ENCODE data around the gene LCOR. TPM values are rescaled to one million over a fixed set of nuclear protein-coding genes. Genes with fewer than 3 reads are reported as not detected.

Gene LCOR
- total and polyA plus RNA-seq, 9 of the 15 experiments (the other 6 are each of a cell fraction or from before 2014, with no cell fraction given), result 3.6 to 25.2 (median 14.4) TPM

- Histone ChIP-seq H3K4me3 (no peak overlapping the region), H3K4me2 (ENCODE audit: insufficient read depth, low read length) (no peak overlapping the region), H3K79me2 (ENCODE audit: control insufficient read depth, insufficient read depth, low read length) (no peaks in the 10 kb centered on the region), H3K4me1 (replicated peaks in 1 of 2; ENCODE audit: control insufficient read depth in 2 of 2, insufficient read depth in 2 of 2, low read length in 2 of 2) (no peaks in the 10 kb centered on the region; a peak in 1 of 5 replicates), H3K27me3 (ENCODE audit: control insufficient read depth in 2 of 2, insufficient read depth in 2 of 2, low read length in 2 of 2) (peaks cover 4 to 20% of the 10 kb centered on the region in 2 experiments; a peak in 3 of 5 replicates), H4K20me1 (replicated peaks; ENCODE audit: control insufficient read depth, insufficient read depth, low read length) (no peaks in the 10 kb centered on the region), H3K36me3 (ENCODE audit: control insufficient read depth, insufficient read depth, low read length) (no peaks in the 10 kb centered on the region), H3K27ac (ENCODE audit: extremely low read depth, low read depth, low read length) (no peak overlapping the region), H3K9ac (ENCODE audit: insufficient read depth in 1 of 2, low read depth in 2 of 2, low read length in 2 of 2) (no peak overlapping the region), H3K9me1 (ENCODE audit: control insufficient read depth, insufficient read depth, low read length) (no peaks in the 10 kb centered on the region), H3K9me3 (replicated peaks; ENCODE audit: control insufficient read depth, insufficient read depth, low read depth, low read length) (no peaks in the 10 kb centered on the region), H2AFZ (ENCODE audit: low read depth, low read length) (no peak overlapping the region)
- TF ChIP-seq NR2C1 (IDR thresholded peaks at IDR 0.05) (no peak), NR2C1 (tag; IDR thresholded peaks at IDR 0.05) (no peak), RNF2 (IDR thresholded peaks at IDR 0.05) (no peak), RBM14 (IDR thresholded peaks at IDR 0.05; ENCODE audit: borderline replicate concordance, insufficient read depth, low read depth, low read length) (no peak), ZNF347 (CRISPR knock-in tag; IDR thresholded peaks at IDR 0.05; ENCODE audit: low read depth) (no peak), ZNF408 (CRISPR knock-in tag; IDR thresholded peaks at IDR 0.05; ENCODE audit: low read depth) (no peak), ZNF224 (CRISPR knock-in tag; IDR thresholded peaks at IDR 0.05) (no peak), DIDO1 (tag; IDR thresholded peaks at IDR 0.05; ENCODE audit: low read depth) (no peak), ARID1B (IDR thresholded peaks at IDR 0.05) (no peak), ATF4 (CRISPR knock-in tag; IDR thresholded peaks at IDR 0.05) (no peak), DPF2 (IDR thresholded peaks at IDR 0.05) (no peak), CCNT2 (IDR thresholded peaks at IDR 0.05; ENCODE audit: borderline replicate concordance, extremely low read depth, insufficient read length, low read depth, low read length) (no peak)
- intact Hi-C loops (cut with micrococcal nuclease), result no loop called here
- BruUV-seq (replicated peaks), result no TSS peak
- in situ Hi-C loops (cut with MboI), result no loop called here
- ChIA-PET CTCF (ENCODE audit: low intra/inter-chr PET ratio) (no interaction called here), POLR2A (interaction anchor here (0.6 to 0.7 kb wide), 2 partner anchors 10 to 11 kb away, joined by 3 read pairs; no protein-coding TSS in a partner anchor)
- 0% methylated on average over 2 of the region's 4 CpGs for WGBS (ENCODE audit: insufficient coverage, low coverage, missing lambda C conversion rate)
- ATAC-seq, result no peak
- DNase-seq (ENCODE audit: extremely low read depth in 1 of 4, low spot score in 3 of 4), result no peak
- no peak for FAIRE-seq
These were observed 178.7 kb downstream of the LCOR start for GRCh38 chr10:97010695-97011206.
